Measurements from ENCODE around the gene MS4A7.
A peak's percentile ranks its signal among the peaks of the same experiment; 100 is the strongest.

The MS4A7 gene

DNA sequence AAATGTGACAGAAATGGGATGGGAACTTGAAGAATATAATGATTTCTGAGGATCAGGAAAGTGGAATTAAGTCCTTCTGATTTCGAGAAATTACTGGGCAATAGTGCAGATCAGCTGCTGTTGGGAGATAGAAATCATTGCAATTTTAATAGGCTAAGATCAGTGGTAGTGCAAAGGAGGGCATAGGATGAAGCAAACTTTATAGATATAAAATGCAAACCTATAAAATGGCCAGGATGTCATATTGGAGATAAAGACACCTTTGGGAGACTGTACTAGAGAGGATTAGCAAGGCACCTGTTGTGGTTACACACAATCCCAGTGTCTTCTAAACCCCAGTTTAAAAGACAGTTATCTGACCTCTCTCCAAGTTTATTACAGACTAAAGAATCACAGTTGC lies 6.5 kb upstream of the MS4A7 start:
- no peak for DNase-seq

DNA sequence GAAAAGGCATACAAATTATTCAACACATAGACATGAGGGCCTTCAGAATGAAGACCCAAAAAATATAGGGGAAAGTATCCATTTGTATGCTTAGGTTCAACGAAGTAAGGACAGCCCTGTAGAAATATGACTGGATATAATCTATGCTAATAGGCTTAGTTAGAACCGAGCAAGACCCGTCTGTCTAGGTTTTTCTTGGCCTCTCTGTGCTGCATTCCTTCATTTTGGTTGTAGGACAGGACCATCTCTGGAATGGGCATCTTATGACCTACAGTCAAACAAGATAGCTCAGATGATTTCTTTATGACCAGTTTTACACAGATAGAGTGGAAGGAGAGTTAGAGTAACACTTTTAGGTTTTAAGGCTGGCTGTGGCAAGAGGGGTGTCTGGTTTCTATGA lies 5.6 kb upstream of the MS4A7 start:
- no peak for DNase-seq

DNA sequence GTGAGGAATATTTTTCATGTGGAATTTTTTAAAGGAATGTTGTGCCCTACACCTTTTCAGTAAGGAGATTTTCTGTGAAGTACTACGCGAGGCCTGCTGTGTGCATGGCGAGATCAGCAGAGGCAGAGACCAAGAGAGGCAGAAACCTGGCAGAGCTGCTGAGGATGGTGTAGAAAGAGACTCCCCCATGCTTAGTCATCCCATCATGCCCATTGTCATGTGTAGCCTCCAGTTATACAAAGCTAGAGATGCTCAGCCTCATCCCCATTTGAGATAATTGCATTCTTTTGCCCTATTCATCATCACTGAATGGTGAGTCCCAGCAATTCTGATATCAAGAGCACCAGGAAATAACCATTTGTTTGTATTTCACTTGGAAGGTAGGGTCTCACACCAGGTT lies 3.0 kb upstream of the MS4A7 start:
- no peak for DNase-seq

DNA sequence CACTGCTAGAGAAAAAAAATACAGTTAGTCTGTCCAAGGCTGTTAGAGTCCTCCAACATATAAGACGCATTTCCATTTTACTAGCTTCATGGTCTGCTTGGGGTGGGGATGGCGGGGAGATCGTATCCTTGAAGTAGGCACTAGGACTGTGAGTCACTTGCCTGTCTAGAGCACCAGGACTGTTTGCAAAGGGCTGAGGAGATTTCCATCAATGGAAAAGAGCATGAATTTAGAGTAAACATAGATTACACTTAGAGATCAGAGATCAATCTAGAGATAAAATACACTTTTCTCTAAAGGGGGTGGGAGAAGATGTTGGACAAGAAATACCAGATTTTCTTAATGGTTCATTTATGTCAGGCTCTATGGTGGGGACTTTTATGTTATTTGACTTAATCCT lies 1.7 kb upstream of the MS4A7 start:
- no peak for DNase-seq

DNA sequence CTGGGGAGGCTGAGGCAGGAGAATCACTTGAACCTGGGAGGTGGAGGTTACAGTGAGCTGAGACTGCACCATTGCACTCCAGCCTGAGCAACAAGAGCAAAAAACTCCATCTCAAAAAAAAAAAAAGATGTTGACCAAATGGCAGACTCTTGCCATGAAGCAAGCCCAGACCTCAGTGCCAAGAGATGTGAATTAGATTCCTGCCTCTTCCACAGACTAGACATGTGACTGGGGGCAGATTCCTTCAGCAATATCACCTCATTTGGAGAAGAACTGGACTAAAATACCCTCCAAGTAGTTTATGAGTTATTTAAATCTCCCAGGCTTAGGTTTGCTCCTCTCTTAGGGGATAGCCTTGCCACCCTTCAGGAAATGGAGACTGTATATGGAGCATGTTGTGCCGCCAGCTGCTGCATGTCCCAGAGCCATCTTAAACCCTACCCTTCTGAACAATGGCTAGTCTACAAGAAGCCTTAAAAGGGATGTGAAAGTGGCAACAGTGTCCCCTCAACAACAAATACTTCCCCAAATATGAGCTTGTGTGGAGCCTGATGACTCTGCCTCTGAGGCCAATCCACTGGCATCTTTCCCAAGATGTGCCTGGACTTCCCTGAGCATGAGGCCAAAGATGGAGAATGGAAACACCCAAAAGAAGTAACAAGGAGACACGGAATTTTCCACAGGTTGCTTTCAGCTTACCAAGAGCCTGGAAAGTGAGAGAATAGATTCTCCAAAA lies 763 bp upstream of the MS4A7 start:
- no peak for DNase-seq

DNA sequence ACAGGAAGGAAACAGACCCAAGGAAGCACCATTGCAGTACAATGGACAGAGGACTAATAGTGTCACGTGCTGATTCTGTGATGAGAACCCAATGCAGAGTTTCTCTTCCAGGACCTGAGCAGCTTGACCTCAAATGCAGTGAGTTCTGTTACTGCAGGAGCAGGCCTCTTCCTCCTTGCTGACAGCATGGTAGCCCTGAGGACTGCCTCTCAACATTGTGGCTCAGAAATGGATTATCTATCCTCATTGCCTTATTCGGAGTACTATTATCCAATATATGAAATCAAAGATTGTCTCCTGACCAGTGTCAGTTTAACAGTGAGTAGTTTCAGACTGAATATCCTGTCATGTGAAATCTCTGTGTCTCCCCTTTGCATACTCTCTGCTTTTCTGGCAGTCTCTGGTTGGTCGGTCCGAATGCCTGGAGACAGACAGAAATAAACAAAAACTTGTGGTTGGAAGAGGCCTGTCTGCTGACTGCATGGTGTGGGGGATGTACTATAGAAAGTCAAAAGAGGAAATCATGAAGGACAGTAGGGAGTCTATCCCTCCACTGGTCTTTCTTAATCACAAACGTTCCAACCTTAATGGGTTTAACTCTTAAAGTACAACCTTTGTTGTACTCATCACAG lies 11.1 kb downstream of the MS4A7 start:
- peak; percentile 69 for DNase-seq

DNA sequence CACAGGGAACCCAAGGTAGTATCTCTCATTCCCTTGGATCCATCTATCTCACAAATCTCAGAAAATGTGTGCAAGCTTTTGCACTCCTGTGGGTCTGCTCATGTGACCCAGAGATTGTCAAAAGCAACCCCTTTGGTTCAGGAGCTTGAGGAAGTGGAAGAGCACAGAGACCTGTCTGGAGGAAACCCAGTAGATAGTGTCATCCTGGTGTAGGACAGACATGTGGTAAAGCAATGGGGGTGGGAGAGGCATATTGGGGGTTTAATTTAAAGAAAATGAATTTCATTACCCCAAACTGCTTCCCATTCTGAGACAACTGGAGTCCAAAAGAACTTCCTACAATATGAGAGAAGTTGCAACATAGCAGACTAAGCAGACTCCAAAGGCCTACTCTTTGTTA lies 12.1 kb downstream of the MS4A7 start:
- no peak for DNase-seq

DNA sequence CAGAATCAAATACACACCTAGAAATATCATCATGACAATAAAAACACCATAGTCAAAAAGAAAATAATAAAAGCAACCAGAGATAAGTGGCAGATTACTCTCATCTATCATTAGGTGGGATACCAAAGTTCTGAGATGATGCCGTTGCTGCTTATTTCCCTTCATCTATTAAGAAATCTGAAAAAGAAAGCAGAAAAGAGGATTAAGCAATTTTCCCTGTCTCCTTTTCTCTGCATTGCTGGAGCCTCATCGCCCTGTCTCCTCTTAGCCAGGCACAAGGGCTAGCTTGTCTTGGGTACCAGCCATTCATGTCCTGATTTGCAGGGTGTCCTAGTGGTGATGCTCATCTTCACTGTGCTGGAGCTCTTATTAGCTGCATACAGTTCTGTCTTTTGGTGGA lies 14.0 kb downstream of the MS4A7 start:
- no peak for DNase-seq

DNA sequence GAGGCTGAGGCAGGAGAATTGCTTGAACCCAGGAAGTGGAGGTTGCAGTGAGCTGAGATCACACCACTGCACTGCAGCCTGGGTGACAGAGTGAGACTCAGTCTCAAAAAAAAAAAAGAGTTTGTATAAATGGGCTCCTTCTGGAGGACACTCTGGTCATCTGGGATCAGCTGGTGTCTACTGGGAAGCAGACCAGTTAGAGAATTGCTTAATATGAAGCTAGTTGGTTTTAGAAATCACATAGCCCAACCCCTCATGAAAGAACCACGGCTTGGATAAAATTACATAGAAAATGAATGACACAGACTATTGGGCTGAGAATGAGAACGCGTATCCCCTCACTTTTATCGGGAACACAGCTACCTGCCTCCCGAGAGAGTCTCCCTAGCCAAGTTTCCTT lies 14.7 kb downstream of the MS4A7 start:
- no peak for DNase-seq

DNA sequence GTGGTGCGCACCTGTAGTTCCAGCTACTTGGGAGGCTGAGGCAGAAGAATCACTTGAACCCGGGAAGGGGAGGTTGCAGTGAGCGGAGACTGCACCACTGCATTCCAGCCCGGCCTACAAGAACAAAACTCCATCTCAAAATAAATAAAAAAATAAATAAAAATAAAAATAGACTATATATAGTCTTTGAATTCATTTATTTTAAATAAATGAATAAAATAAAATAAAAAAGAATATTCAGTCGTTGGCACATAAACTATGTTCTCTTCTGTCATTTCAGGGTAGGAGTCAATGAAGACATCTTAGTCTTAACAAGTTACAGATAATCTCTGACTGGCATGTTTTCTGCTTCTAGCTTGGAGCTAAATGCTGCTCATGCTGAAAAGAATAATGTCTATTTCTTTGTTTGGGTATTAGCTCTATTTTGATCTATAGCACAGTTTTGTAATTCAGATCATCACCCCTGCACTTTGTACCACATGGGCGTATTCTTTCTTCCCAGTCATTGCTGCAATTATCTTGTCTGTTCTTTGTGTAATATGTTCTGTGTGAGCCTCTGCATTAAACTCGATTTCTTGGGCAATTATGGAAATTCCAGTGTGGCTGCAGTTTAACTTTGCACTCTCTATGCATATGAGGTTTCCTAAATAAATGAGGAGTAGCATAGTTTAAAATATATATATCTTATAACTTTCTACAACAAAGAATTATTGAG lies 16.5 kb downstream of the MS4A7 start:
- DNase-seq: no peak

DNA sequence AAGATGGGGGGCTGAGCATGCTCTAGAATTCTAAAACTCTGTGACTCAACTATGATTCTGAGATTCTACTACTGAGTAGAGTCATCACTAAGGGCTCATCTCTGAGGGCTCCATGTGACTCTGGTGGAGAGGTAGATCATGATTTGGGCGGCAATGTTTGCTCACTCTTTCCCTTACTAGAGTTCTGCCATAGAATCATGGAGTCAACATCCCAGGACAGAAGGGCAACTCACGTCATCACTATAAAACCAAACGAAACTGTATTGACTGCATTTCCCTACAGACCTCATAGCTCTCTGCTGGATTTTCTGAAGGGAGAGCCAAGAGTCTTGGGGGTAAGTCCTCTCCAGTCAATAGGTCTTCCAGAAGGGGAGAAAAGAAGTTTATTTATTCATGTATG lies 18.1 kb downstream of the MS4A7 start, which contains the start of gene MS4A14:
Gene MS4A14 (plus strand): TSS at position 78 of the 400 bp plus-strand sequence. CDS start 120 bp downstream, at position 198.
- DNase-seq: no peak

DNA sequence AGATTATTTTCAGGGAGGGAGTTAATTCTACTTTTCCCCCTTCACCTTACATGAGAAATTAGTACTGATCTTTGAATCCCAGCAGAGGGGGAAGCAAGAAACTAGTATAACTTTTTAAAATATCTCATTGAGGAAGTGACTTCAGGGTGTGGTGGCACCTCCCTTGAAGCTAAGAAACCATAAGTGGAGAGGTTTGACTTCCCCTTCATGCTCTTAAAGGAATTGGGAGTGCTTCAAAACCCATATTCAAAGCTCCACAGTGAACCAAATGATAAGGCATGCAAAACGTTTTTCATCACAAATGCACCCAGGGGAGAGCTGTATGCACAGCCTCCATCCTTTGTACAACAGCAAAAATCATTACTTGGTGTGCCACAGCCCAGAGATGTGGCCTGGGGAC lies 18.5 kb downstream of the MS4A7 start:
- DNase-seq: peak; percentile 64

DNA sequence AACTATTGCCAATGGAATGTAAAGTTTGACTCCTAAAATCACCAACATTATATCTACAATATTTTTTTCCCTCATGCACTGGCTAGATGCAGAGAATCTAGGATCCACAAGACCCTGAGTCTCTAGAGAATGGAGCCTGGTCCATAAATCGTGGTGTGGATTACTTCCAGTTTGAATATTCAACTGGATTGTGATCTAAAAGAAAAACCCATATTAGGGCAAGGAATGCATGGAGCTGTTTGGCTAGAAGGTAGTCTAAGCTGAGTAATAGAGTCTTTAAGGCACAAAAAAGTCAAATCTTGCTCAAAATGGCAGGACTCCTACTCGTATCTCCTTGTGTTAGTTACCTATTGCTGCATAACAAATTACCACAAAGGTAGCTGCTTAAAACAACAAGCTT lies 41.7 kb downstream of the MS4A7 start:
- no peak for DNase-seq

DNA sequence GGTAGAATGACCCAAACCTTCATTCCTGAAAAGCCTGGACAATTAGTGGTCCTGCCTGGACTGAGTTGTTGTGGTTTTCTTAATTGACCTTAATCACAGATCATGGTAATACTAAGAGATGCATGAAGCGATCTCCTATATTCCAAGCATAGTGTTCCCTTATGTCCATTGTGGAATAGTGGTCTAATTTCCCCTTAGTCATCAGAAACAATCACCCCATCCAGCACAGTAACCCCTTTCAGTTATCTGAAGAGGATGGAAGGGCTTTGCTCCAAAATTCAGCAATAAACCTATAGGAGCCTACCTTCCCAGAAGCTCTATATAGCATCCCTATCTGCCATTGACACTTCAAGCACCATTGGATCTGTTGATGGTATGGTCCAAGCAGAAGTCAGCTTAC lies 44.3 kb downstream of the MS4A7 start:
- no peak for DNase-seq

DNA sequence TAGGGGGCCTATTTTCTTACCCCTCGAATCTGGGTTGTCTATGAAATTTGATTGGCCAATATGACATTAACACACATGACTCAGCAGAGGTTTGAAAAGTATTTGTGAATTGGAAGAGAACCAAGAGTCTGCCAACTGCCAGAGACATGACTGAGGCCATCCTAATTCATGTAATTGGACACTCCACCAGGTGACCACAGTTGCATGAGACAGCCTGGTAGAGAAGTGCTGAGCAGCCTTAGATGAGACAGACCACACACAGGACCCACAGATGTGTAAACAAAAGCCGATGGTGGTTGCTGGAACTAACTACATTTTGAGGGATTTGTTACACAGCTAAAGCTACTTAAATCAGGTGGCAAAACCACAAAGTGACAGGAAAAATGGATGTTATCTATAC lies 50.2 kb downstream of the MS4A7 start:
- peak; percentile 43 for DNase-seq

DNA sequence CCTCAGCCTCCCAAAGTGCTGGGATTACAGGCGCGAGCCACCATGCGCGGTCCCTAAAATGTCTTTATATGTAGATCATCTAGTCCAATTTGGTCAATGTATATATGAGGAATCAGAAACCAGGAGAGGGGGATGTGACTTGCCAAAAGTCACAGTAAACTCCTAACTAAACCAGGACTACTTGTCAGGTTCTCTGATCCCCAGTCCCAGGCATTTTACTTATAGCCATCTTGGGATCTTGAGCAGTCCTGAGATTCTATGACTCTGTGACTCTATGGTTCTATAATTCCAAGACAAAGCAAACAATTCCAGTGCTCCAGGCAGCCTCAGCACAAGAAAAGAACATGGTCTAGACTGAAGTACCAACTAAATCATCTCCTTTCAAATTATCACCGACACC lies 50.9 kb downstream of the MS4A7 start, which contains the start of gene MS4A5:
Gene MS4A5 (plus strand): TSS at position 301 of the 400 bp plus-strand sequence. CDS start 103 bp downstream, outside the sequence.
- no peak for DNase-seq

DNA sequence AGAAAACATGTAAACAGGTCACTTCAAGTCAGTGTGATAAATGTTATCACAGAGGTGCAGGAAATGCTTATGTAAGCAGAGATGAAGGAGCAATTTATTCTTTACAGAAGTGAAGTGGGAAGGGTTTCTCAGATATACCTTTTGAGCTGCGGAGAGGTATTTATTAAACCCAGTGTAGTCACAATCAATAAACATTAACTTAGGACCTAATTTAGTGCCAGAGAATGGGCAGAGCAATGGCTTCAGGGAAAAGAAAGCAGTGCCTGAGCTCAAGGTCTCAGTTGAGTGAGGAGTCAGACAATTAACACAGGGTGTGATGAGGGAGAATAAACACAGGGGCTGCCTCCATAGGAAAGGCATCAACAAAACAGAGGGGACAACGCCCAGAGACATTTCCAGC lies 52.9 kb downstream of the MS4A7 start:
- no peak for DNase-seq

DNA sequence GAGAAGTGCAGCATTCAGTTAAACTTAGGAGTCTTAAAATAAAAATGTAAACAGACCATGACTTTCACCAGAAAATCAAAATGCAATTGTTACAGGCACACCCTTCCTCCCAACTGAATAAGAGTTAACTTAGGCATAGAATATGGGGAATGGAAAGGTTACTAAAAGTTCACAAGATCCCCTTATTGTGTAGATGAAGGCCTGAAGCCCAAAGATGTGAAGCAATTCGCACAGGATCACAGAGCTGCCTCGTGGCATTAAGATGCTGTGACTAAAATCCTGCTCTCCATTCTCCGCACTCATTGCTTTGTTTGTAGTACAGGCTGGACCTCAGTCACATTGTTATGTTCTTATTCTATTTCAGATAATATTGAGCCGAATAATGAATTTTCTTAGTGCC lies 55.1 kb downstream of the MS4A7 start:
- no peak for DNase-seq

Measured in OCI-M1 (cell line).